GOT3 (cell line): ENCODE measurements around the gene LAG3.

Experiments used
- DNase-seq: peaks from one replicate; lab custom pipeline; 2025; ENCODE audit warnings: mixed read lengths; lab: John Stamatoyannopoulos, UW

The LAG3 gene

GRCh38 chr12:6823182-6824084 lies 51.1 kb downstream of the LAG3 start:
- no peak for DNase-seq

GRCh38 chr12:6824085-6824775 lies 51.9 kb downstream of the LAG3 start:
- DNase-seq: no peak

- no peak for DNase-seq
These were observed 52.6 kb downstream of the LAG3 start for GRCh38 chr12:6824901-6825381.

GRCh38 chr12:6825398-6826124 lies 53.2 kb downstream of the LAG3 start:
- peak; percentile 68 for DNase-seq

- DNase-seq: no peak
These were observed 53.9 kb downstream of the LAG3 start for GRCh38 chr12:6826125-6826733.

GRCh38 chr12:6826734-6827436 lies 54.6 kb downstream of the LAG3 start:
- no peak for DNase-seq

GRCh38 chr12:6827437-6827911 lies 55.2 kb downstream of the LAG3 start:
- no peak for DNase-seq
